Chondrocyte (in vitro differentiated cells): Measurements from ENCODE around the gene MUC2. TPM values are rescaled to one million over a fixed set of nuclear protein-coding genes. Genes with fewer than 3 reads are reported as not detected.

Experiments
- DNase-seq: peaks from one replicate; pipeline ENCODE4 v3.0.0; 2021; ENCODE audit warnings: mixed read lengths, low spot score
- H3K27ac Mint-ChIP-seq: one replicate; pipeline ENCODE4 v1.8.0; 2021; ENCODE audit warnings: mild to moderate bottlenecking, moderate library complexity, mixed read lengths; ENCODE audit not compliant: unreplicated experiment
- H3K27me3 Mint-ChIP-seq: 2 replicates; pipeline ENCODE4 v1.8.0; 2021; ENCODE audit warnings: low read depth, mixed read lengths
- H3K36me3 Mint-ChIP-seq: 2 replicates; pipeline ENCODE4 v1.8.0; 2021; ENCODE audit warnings: low read depth, mixed read lengths
- H3K4me1 Mint-ChIP-seq: 2 replicates; pipeline ENCODE4 v1.8.0; 2021; ENCODE audit warnings: low read depth, mild to moderate bottlenecking, mixed read lengths
- H3K4me3 Mint-ChIP-seq: one replicate; pipeline ENCODE4 v1.8.0; 2021; ENCODE audit warnings: mild to moderate bottlenecking, moderate library complexity, mixed read lengths; ENCODE audit not compliant: unreplicated experiment
- H3K9me3 Mint-ChIP-seq: 2 replicates; pipeline ENCODE4 v1.8.0; 2021; ENCODE audit warnings: low read depth, mixed read lengths
- CTCF ChIP-seq: fragments of 200-600 bp; sonication (generic); IDR thresholded peaks from 2 replicates; pipeline ENCODE4 v1.5.0; 2021; ENCODE audit warnings: antibody characterized with exemption, mild to moderate bottlenecking, moderate library complexity
- total RNA-seq: library from RNA; stranded (reverse); gene quantifications from 3 replicates; pipeline ENCODE4 v1.2.1, GENCODE V29; 2021

MUC2 gene
- total RNA-seq, 1 donor from 2014 or later, result not detected

GRCh38 chr11:1085440-1086170 lies 10.9 kb downstream of the MUC2 start:
- no peak for TF ChIP-seq CTCF
- no peaks in the 10 kb centered on the region for H3K27me3 Mint-ChIP-seq
- no peaks in the 10 kb centered on the region for H3K9me3 Mint-ChIP-seq
- H3K36me3 Mint-ChIP-seq, result no peaks in the 10 kb centered on the region
- no peak overlapping the region for H3K4me3 Mint-ChIP-seq
- H3K4me1 Mint-ChIP-seq, result no peaks in the 10 kb centered on the region
- no peak overlapping the region for H3K27ac Mint-ChIP-seq
- DNase-seq, result peak; percentile 54

GRCh38 chr11:1086171-1087102 lies 11.8 kb downstream of the MUC2 start:
- Mint-ChIP-seq H3K27ac (no peak overlapping the region), H3K36me3 (no peaks in the 10 kb centered on the region), H3K4me3 (no peak overlapping the region), H3K9me3 (no peaks in the 10 kb centered on the region), H3K27me3 (no peaks in the 10 kb centered on the region), H3K4me1 (no peaks in the 10 kb centered on the region)
- TF ChIP-seq CTCF, result no peak
- peak; percentile 79 for DNase-seq

GRCh38 chr11:1087279-1087960 lies 12.7 kb downstream of the MUC2 start:
- Mint-ChIP-seq H3K4me1 (no peaks in the 10 kb centered on the region), H3K27me3 (no peaks in the 10 kb centered on the region), H3K9me3 (no peaks in the 10 kb centered on the region), H3K36me3 (no peaks in the 10 kb centered on the region), H3K27ac (no peak overlapping the region), H3K4me3 (no peak overlapping the region)
- no peak for TF ChIP-seq CTCF
- DNase-seq, result peak; percentile 87

- DNase-seq, result peak; percentile 77
- no peaks in the 10 kb centered on the region for H3K9me3 Mint-ChIP-seq
- no peak for TF ChIP-seq CTCF
- H3K27ac Mint-ChIP-seq, result no peak overlapping the region
- H3K36me3 Mint-ChIP-seq, result no peaks in the 10 kb centered on the region
- no peak overlapping the region for H3K4me3 Mint-ChIP-seq
- H3K27me3 Mint-ChIP-seq, result no peaks in the 10 kb centered on the region
- no peaks in the 10 kb centered on the region for H3K4me1 Mint-ChIP-seq
These were observed 13.6 kb downstream of the MUC2 start for GRCh38 chr11:1087961-1088926.
